ENCODE data around the gene SORCS3.

DNA sequence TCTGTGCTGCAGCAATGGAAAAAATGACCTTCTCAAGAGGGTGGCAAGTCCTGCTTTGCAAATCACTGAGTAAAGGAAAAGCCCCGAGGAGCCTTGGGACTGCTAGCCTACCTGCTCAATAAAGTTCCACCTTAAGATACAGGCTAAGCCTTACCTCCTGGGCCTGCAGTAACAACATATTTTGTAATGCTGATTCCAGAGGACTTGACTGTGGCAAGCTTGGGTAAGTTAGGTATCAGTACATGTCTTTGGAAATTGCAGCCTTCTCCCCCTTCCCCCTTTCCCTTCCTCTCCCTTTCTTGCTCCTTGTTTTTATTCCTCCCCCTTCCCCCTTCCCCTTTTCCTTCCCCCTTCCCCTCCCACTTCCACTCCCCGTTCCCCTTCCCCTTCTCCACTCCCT lies 126.2 kb downstream of the SORCS3 start:
- TF ChIP-seq, protein P1, sequence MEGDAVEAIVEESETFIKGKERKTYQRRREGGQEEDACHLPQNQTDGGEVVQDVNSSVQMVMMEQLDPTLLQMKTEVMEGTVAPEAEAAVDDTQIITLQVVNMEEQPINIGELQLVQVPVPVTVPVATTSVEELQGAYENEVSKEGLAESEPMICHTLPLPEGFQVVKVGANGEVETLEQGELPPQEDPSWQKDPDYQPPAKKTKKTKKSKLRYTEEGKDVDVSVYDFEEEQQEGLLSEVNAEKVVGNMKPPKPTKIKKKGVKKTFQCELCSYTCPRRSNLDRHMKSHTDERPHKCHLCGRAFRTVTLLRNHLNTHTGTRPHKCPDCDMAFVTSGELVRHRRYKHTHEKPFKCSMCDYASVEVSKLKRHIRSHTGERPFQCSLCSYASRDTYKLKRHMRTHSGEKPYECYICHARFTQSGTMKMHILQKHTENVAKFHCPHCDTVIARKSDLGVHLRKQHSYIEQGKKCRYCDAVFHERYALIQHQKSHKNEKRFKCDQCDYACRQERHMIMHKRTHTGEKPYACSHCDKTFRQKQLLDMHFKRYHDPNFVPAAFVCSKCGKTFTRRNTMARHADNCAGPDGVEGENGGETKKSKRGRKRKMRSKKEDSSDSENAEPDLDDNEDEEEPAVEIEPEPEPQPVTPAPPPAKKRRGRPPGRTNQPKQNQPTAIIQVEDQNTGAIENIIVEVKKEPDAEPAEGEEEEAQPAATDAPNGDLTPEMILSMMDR (conservative IDR thresholded peaks at IDR 0.05; ENCODE audit: low read depth, low read length): no peak
- no peak for TF ChIP-seq EZH2 (IDR thresholded peaks at IDR 0.05; ENCODE audit: low read length, unreplicated experiment)
- no peak for TF ChIP-seq EZH2phosphoT487 (IDR thresholded peaks at IDR 0.05; ENCODE audit: borderline replicate concordance, low read length)

All from PC-3 (cell line).